Left lung (tissue), 10 donors: Measurements from ENCODE around the gene EMILIN2. TPM values are rescaled to one million over a fixed set of nuclear protein-coding genes. Genes with fewer than 3 reads are reported as not detected.

Experiments used
- ATAC-seq: fragments of 200-7000 bp; cut with Tn5 transposase; one replicate; pipeline ENCODE4 v1.9.1; 2020; ENCODE audit warnings: moderate library complexity
- DNase-seq, 4 donors: peaks; one replicate each; pipeline ENCODE4 v3.0.0-alpha.2; 2013 to 2020
- H3K27ac ChIP-seq, 2 donors: fragments of 200-600 bp; sonication (generic) in 1 of 2; one replicate each; pipeline versions ENCODE4 v1.5.0 to v1.8.0; 2020 to 2021
- H3K27me3 ChIP-seq, 2 donors: fragments of 200-600 bp; sonication (generic) in 1 of 2; one replicate each; pipeline versions ENCODE4 v1.5.0 to v1.8.0; 2020 to 2021
- H3K36me3 ChIP-seq, 2 donors: fragments of 200-600 bp; sonication (generic) in 1 of 2; one replicate each; pipeline versions ENCODE4 v1.5.0 to v1.8.0; 2020 to 2021
- H3K4me1 ChIP-seq, 2 donors: fragments of 200-600 bp; one replicate each; pipeline ENCODE4 v1.8.0; 2021
- H3K4me3 ChIP-seq, 2 donors: fragments of 200-600 bp; sonication (generic) in 1 of 2; one replicate each; pipeline versions ENCODE4 v1.5.0 to v1.8.0; 2020 to 2021; ENCODE audit warnings: mild to moderate bottlenecking in 1 of 2
- H3K9me3 ChIP-seq, 2 donors: fragments of 200-600 bp; sonication (generic) in 1 of 2; one replicate each; pipeline versions ENCODE4 v1.5.0 to v1.8.0; 2020 to 2021
- CTCF ChIP-seq, 2 donors: fragments of 200-600 bp; sonication (generic) in 1 of 2; IDR thresholded peaks; one replicate each; pipeline versions ENCODE4 v1.5.0 to v1.8.0; 2021; ENCODE audit warnings: antibody characterized with exemption in 2 of 2
- intact Hi-C, 2 donors: fragments of 100-400 bp; cut with DNase I; formaldehyde crosslinking; loops; one replicate each; pipeline versions ENCODE4 v1.11.2 to v1.14.2; 2022
- polyA plus RNA-seq, 6 donors: library from polyadenylated mRNA; unstranded; fragments of 120-200 nt; gene quantifications; one replicate each; pipeline ENCODE4 v1.2.1, GENCODE V29; 2013; ENCODE audit not compliant: insufficient read length in 6 of 6
- total RNA-seq, 2 donors: library from RNA; stranded (reverse); fragmentation: NEBNext Ultra II Directional; extraction: Animal tissue kit (Norgen Biotek cat#: 25700); gene quantifications; one replicate each; pipeline ENCODE4 v1.2.1, GENCODE V29; 2021
- donor health status: DM: no; HTN: yes; CAD: no.
- donor health status: DM: no; HTN: no; CAD: no.

EMILIN2 gene
- total and polyA plus RNA-seq, 8 donors = 10.6 to 56.2 (median 15.1) TPM

GRCh38 chr18:2916184-2916583 is 69.4 kb downstream of the EMILIN2 start:
- TF ChIP-seq CTCF (IDR thresholded peaks at IDR 0.05) = no peak
- DNase-seq (no peak), ATAC-seq (no peak)
- Histone ChIP-seq H3K27ac (peak overlapping the region in 1 of 2 donors; percentile 29), H3K36me3 (peaks cover 0 to 99% of the 10 kb centered on the region in 2 donors), H3K4me3 (no peak overlapping the region), H3K9me3 (no peaks in the 10 kb centered on the region), H3K4me1 (peaks cover 0 to 18% of the 10 kb centered on the region in 2 donors), H3K27me3 (no peaks in the 10 kb centered on the region)
- intact Hi-C loops = no loop called here

- Histone ChIP-seq H3K36me3 (peaks cover 0 to 99% of the 10 kb centered on the region in 2 donors), H3K4me1 (peaks cover 0 to 18% of the 10 kb centered on the region in 2 donors), H3K9me3 (no peaks in the 10 kb centered on the region), H3K27ac (peak overlapping the region in 1 of 2 donors; percentile 29), H3K4me3 (no peak overlapping the region), H3K27me3 (no peaks in the 10 kb centered on the region)
- no peak for TF ChIP-seq CTCF (IDR thresholded peaks at IDR 0.05)
- DNase-seq (no peak), ATAC-seq (peak; percentile 40)
- intact Hi-C loops = no loop called here
Measured at GRCh38 chr18:2917259-2918047, 70.6 kb downstream of the EMILIN2 start.

- Histone ChIP-seq H3K27ac (no peak overlapping the region), H3K27me3 (no peaks in the 10 kb centered on the region), H3K36me3 (peaks cover 0 to 99% of the 10 kb centered on the region in 2 donors), H3K9me3 (no peaks in the 10 kb centered on the region), H3K4me1 (peaks cover 0 to 18% of the 10 kb centered on the region in 2 donors), H3K4me3 (no peak overlapping the region)
- ATAC-seq (no peak), DNase-seq (no peak)
- intact Hi-C loops = no loop called here
- TF ChIP-seq CTCF (IDR thresholded peaks at IDR 0.05) = no peak
Measured at GRCh38 chr18:2918761-2919550, 72.2 kb downstream of the EMILIN2 start.

GRCh38 chr18:2919600-2919999 is 72.8 kb downstream of the EMILIN2 start:
- peaks cover 0 to 18% of the 10 kb centered on the region in 2 donors for H3K4me1 ChIP-seq
- ATAC-seq = no peak
- H3K9me3 ChIP-seq = no peaks in the 10 kb centered on the region
- H3K4me3 ChIP-seq = no peak overlapping the region
- no peaks in the 10 kb centered on the region for H3K27me3 ChIP-seq
- no peak for DNase-seq
- intact Hi-C loops = no loop called here
- no peak for TF ChIP-seq CTCF (IDR thresholded peaks at IDR 0.05)
- H3K27ac ChIP-seq = no peak overlapping the region
- H3K36me3 ChIP-seq = peaks cover 0 to 99% of the 10 kb centered on the region in 2 donors

GRCh38 chr18:2920027-2920426 is 73.2 kb downstream of the EMILIN2 start:
- Histone ChIP-seq H3K36me3 (peaks cover 0 to 99% of the 10 kb centered on the region in 2 donors), H3K9me3 (no peaks in the 10 kb centered on the region), H3K27me3 (no peaks in the 10 kb centered on the region), H3K4me1 (peaks cover 0 to 18% of the 10 kb centered on the region in 2 donors), H3K4me3 (no peak overlapping the region), H3K27ac (no peak overlapping the region)
- DNase-seq (no peak), ATAC-seq (no peak)
- intact Hi-C loops = no loop called here
- TF ChIP-seq CTCF (IDR thresholded peaks at IDR 0.05) = no peak
